ENCODE measurements around the gene NAPEPLD.
"Not testable (repeated sequence)": the region's sequence is repeated elsewhere in the genome, so short reads cannot be mapped to it uniquely, and the experiment has no call there.

Gene NAPEPLD

DNA sequence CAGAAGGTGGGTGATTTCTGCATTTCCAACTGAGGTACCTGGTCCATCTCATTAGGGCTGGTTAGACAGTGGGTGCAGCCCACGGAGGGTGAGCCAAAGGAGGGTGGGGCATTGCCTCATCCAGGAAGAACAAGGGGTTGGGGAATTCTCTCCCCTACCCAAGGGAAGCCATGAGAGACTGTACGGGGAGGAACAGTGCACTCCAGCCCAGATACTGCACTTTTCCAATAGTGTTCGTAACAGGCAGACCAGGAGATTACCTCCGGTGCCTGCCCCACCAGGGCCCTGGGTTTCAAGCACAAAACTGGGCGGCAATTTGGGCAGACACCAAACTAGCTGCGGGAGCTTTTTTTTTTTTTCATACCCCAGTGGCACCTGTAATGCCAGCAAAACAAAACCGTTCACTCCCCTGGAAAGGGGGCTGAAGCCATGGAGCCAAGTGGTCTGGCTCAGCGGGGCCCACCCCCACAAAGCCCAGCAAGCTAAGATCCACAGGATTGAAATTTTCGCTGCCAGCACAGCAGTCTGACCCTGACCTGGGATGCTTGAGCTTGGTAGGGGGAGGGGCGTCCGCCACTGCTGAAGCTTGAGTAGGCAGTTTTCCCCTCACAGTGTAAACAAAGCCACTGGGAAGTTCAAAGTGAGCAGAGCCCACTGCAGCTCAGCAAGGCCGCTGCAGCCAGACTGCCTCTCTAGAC lies 42.7 kb downstream of the NAPEPLD start:
- no peak for DNase-seq

DNA sequence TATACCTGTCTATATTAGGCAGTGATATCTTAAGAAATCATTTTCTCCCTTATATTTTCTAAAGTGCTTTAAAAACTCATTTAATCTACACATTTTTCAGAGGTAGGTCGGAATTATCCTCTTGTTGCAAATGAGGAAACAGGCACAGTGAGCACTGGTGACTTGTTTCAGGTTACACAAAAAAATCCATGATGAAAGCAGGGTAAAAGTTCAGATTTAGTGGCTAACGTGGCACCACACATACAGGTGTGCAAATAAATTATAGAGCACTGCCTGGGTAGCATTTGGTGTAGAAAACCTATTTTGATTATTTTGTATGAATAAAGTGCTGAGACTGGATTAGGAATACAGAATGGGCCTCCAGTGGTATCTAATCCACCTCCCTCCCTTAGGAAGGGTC lies 47.4 kb downstream of the NAPEPLD start:
- DNase-seq, result no peak

DNA sequence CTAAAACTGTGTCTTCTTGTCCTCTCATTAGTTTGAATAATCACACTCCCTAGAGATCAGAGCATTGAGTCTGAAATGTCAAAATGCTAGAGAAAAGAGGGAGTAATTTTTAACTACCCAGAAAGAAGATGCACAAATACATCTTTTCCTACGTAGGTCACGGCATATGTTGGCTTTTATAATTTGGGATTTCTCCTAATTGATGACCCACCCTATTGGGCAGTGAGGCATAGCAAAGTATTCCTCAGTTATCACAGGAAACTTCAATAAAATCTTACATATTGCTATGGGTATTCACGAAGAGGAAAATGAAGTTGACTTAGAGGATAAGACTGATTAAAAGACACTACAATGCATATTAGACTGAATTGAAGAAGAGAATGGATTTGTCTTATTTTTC lies 48.6 kb downstream of the NAPEPLD start:
- DNase-seq, result no peak

DNA sequence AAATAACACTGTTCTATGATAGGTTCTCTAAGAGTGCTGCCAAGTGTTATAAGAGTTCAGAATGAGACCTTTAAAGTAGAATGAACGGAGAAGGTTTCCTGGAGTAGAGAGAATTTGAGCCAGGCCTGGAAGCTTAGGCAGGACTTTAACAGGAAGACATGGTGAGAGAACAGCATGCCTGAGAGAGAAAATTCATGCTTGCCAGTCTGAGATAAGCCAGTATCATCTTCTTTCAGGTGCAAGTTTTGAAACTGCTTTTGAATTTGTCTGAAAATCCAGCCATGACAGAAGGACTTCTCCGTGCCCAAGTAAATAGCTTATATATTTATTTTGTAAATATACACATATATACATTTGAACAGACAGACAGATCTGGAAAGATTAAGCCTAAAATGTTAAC lies 51.9 kb downstream of the NAPEPLD start:
- no peak for DNase-seq

DNA sequence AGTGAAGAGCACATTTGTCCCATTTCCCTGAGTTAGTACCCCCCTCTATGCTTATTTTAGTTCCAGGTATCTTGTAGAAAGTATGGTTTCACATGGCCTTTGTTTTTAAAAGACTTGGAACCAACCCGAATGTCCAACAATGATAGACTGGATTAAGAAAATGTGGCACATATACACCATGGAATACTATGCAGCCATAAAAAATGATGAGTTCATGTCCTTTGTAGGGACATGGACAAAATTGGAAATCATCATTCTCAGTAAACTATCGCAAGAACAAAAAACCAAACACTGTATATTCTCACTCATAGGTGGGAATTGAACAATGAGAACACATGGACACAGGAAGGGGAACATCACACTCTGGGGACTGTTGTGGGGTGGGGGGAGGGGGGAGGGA lies 53.3 kb downstream of the NAPEPLD start:
- not testable (repeated sequence) for DNase-seq

DNA sequence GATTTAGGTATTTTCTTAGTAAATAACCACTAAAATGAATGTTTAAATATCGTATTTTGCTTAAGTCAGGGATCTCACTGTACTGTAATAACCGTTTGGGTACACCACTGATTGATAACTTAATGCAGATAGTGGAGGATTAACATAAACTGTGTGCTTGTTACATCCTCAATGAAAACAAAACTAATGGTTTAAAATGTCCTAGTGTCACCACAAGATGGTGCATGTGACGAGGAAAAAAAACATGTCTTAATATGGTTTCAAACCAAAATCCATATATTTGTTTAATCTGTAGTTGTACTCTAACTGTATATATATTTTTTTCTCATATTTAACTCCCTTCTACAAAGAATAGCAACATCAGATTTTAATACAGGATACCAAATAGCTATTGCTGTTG lies 54.8 kb downstream of the NAPEPLD start:
- no peak for DNase-seq

DNA sequence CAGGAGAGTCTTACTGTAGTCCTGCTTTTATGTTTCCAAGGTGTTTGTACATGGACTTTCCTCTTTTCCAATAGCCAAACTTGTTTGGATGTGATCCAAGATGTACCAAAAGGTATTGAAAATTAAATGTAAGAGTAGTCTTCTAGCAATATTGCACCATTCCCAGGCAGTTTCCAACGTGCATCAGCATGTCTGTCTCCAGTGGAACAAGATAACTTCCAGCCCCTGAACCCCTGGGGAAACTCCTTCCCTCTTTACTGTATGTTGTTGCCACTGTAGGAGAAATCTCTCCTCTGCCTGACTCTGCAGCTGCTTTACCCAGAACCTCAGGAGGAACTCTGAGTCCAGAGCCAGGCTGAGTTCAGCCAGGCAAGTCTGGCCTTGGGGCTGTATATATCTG lies 55.5 kb downstream of the NAPEPLD start:
- no peak for DNase-seq

DNA sequence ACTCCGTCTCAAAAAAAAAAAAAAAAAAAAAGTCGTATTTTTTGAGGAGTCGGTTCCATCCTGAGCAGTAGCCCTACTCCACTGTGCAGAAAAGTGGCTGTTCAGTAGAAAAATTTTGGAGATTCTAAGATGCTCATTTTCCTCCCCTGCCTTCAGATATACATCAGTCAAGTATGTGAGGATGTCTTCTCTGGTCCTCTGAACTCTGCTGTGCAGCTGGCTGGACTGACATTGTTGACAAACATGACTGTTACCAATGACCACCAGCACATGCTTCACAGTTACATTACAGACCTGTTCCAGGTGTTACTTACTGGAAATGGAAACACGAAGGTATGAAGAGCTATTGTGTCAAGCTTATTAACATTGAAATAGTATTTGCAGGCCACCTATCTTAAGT lies 56.6 kb downstream of the NAPEPLD start:
- not testable (repeated sequence) for DNase-seq

DNA sequence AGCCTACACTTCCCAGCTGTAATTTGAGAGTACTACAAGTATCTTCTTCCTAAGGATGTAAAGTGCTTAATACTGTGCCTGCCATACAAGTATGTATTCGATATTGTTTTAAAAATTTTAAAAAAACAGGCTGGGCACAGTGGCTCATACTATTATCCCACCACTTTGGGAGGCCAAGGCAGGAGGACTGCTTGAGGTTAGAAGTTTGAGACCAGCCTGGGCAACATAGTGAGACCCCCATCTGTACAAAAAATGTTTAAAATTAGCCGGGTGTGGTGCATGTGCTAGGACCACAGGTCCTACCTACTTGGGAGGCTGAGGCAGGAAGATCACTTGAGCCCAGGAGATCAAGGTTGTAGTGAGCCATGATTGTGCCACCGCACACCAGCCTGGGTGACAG lies 65.7 kb downstream of the NAPEPLD start:
- no peak for DNase-seq

DNA sequence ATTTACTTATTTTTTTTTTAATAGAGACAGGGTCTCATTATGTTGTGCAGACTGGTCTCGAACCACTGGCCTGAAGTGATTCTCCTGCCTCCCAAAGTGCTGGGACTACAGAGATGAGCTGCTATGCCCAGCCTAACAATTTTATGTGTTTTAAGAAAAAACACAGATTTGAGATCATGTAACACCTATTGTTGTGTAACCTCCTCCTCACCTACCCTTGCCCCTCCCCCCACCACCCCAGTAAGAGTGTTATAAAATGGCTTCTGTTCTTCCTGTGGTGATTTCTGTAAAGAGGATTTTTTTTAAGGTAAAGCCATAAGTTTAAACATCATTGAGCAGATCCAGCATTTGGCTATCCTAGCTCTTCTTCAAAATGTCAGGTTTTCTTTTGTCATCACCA lies 66.4 kb downstream of the NAPEPLD start:
- DNase-seq, result no peak

DNA sequence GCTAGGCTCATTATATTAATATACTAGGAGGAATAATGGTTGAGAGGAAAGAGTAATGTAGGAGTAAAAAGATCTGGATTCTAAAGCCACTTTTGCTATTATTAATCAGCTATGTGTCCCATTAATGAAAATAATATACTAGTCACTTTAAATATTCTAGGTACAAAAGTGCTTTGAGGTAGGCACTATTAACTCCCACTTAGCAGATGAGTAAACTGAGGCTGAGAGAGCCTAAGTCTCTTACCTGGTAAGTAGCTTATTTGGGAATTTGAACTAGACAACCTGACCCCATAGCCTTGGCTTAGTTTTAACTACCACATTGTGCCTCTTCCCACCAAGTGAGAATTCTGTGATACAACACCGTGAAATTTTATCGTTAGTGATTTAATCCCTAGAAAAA lies 68.0 kb downstream of the NAPEPLD start:
- DNase-seq, result no peak

DNA sequence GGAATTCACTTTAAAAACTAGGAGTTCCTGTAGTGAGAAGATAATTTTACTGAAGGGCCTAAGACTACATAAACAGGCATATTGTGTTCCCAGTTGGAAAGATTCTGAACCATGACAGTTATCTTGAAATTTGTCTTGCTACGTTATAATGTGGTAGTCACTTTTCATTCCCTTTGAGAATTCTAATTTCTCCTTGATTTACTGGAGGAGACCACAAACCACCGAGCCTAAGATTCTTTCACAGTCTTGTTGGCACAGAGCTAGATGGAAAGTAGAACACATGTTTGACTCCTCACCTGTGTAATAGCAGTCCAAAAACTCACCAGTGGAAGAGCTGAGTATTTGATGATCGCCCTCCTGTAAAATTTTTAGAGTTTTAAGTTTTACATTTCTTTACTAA lies 69.1 kb downstream of the NAPEPLD start:
- DNase-seq, result no peak

DNA sequence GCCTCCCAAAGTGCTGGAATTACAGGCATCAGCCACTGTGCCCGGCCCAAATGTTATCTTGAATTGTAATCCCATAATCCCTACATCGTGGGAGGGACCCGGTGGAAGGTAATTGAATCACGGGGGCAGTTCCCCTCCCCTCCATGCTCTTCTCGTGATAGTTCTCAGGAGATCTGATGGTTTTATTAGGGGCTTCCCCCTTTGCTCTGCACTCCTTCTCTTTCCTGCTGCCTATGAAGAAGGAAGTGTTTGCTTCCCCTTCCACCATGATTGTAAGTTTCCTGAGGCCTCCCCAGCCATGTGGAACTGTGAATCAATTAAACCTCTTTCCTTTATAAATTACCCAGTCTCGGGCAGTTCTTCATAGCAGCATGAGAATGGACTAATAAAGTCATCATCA lies 70.7 kb downstream of the NAPEPLD start:
- DNase-seq, result not testable (repeated sequence)

DNA sequence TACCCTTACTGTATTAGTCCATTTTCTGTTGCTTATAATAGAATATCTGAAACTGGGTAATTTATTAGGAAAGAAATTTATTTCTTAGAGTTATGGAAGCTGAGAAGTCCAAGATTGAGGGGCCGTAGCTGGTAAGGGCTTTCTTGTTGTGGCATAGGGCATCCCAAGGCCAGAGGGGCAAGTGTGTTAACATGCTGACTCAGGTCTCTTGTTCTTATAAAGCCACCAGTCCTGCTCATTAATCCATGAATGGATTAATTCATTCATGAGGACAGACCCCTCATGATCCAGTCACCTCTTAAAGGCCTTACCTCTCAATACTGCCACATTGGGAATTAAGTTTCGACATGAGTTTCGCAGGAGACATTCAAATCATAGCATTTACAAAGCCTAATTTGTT lies 71.6 kb downstream of the NAPEPLD start:
- DNase-seq, result no peak

DNA sequence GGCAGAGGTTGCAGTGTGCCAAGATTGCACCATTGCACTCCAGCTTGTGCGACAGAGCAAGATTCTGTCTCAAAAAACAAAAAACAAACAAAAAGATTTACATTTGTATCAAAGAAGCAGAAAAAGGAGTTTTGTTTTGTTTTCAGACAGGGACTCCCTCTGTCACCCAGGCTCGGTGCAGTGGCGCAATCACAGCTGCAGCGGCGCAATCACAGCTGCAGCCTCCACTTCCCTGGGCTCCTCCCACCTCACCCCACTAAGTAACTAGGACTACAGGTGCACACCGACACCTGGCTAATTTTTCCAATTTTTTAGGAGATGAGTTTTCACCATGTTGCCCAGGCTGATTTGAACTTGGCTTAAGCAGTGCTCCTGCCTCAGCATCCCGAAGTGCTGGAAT lies 72.1 kb downstream of the NAPEPLD start:
- no peak for DNase-seq

DNA sequence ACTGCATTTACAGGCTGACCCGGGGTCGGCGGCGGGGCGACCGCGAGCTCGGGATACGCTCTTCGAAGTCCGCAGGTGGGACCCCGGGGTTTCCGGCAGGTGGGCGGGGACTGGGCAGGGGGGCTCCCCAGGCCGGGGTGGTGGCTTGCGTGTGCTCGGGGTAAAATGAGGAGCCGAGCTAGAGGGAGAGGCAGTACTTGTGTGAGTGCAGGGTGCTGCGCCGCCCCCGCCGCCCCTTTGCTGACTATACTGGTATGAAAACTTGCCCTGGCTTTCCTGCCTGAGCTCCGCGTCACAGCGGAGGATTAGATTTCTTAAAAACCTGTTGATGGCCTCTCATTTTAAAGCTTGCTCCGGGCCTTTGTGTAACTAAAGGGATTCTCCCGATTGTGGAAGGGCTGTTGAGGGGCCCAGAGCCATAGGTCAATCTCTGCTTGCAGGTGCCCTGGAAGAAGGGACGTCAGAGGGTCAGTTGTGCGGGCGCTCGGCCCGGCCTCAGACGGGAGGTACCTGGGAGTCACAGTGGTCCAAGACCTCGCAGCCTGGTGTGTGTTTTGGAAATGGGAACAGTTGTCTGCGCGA lies 73.5 kb downstream of the NAPEPLD start:
- peak; percentile 76 for DNase-seq

DNA sequence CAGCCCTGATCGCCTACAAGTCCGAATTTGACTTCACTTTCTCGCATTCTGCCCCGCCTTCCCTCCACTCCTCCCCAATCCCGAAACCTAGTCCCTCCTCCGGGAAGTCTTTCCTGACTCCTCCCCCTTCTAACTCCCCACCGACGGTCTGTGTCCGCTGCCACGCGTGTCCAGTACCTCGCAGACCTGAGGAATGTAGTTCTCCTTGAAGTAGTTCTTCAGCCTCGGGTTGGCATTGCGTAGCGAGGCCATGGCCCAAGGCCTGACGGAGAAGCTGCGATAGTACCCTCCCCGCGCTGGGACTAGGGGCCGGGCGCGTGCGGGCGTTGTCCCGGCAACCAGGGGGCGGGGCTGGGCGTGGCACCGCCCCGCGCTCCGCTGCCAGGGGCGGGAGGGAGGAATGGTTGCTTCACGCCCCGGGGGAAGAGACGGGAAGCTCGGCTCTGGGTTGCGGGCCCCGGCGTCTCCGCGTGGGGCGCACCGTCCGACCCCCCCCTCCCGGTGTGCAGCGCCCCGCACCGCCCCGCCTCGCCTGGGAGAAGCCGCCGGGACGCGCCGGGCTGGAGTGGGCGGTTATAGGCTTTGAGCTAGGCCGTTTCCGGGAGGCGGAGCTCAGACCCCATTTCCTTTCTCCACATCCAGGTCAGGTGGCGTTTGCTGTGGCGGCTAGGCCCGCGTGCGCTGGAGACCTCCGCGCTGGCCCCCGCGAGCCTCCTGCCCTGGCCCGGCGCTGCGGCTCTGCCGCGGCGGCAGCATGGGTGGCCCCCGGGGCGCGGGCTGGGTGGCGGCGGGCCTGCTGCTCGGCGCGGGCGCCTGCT lies 74.2 kb downstream of the NAPEPLD start, which contains the start of the genes ARMC10 and FBXL13:
Gene ARMC10, plus strand, starts transcription at position 622 of the 818 bp plus-strand sequence. Its CDS starts 133 bp downstream, at position 755.
Gene FBXL13, minus strand, starts transcription at position 278 of the 818 bp plus-strand sequence.
- DNase-seq, result peak; percentile 90

DNA sequence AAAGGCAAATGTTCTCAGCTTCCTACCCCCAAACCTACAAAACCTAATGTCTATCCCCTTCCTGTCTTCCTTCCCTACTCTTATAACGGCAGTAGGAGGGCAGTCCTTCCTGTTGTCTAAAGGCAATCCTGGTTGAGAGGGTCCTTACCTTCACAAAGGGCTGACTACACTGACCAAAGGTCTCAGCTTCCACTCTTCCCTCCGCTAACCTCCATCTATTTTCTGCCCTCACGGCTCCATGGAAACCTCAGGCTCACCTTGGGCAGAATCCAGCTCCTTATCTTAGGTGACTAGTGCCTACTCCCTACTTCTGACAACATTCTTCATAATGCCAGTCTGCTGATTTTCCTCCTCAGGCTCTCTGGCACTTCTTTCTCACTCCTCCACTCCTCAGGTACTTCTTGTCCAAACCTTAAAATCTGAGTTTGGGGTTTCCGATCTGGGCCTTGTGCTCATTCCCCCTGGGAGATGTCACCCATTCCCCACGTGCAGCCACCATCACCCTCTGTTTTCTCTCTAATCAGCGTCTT lies 74.8 kb downstream of the NAPEPLD start:
- DNase-seq, result no peak

DNA sequence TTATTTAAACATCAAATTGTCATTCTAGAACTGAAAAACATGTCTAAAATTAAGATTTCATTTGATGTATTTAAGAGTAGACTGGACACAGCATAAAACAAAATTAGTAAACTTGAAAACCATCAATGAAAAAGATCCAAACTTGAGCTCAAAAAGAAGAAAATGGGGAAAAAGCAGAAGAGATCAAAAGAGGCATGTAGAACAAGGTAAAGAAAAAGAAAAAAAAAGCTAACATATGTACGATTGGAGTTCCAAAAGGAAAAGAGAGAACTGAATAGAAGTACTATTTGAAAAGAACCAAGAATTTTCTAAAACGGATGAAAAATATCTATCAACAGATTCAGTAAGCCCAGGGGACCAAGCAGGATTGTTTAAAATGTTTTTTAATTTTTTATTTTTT lies 77.9 kb downstream of the NAPEPLD start:
- no peak for DNase-seq

DNA sequence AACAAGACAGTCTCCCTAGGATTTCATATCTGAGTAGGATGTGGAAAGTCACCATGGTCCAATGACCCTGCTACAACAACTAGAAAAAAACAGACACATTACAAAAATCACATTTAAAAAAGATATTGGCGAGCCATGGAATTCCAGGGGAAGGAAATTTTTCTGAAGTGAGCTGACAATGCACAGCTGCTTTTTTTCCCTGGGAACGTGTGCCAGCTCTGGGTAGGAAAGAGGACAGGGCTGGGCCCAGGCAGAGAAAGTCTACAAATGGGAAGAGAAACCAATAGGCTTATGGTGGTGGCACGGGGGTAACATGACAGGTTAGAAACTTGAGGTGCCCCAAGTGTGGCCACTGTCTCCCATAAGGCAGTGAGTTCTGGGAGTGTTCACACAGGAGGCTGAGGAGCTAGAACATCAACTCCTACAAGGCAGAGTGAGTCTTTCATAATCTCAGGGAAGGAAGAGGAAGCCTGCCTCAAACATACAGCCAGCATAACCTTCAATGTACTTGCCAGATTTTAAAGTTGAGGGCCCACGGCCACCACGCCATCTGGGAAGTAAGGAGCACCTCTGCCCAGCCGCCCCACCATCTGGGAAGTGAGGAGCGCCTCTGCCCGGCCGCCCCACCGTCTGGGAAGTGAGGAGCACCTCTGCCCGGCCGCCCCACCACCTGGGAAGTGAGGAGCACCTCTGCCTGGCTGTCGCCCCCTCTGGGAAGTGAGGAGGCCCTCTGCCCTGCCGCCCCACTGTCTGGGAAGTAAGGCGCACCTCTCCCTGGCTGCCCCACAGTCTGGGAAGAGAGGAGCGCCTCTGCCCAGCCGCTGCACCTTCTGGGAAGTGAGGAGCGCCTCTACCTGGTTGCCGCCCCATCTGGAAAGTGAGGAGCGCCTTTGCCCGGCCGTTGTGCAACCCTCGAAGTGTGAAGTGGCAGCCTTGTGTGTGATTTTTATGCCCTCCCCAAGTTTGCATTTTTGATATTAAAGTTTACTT lies 80.2 kb downstream of the NAPEPLD start:
- DNase-seq, result no peak

DNA sequence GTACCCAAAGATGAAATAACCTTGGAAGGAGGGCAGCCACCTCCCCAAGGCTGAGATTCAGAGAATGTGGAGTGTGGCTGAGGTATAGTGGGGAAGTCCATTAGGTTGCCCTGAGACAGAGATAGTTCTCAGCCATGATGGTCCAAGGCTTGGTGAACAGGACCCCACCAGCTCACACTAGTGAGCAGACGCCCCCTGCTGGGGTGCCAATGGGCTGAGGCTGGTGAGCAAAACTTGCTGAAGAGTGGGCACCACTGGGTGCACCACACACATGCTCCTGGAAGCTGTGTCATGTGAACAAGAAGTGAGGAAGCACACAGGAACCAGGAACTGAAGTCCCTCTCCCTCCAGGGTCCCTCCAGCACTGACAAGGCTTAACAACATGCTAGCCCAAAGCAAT lies 83.2 kb downstream of the NAPEPLD start:
- peak; percentile 38 for DNase-seq

DNA sequence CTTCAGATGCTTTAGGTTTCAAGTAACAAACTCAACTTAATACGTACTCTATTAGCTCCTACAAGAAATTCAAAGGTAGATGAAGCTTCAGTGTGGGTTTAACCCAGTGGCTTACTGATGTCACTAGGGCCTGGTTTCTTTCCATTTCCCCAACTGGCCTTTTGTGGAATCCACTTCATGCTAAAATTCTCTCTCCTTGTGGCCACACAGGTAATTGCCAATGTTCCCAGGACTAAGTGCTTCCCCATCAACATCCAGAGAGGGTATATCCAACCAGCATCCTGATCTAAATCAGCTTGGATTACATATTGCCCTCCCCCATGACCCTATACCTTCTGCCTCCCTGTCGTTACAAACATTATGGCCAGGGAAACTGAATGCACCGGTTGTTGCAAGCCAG lies 85.0 kb downstream of the NAPEPLD start:
- DNase-seq, result no peak
